ENCODE measurements around the gene PRTFDC1. TPM values are rescaled to one million over a fixed set of nuclear protein-coding genes. Genes with fewer than 3 reads are reported as not detected.

Gene PRTFDC1
- total RNA-seq, 2 experiments from 2014 or later = 0.32 to 0.71 TPM

DNA sequence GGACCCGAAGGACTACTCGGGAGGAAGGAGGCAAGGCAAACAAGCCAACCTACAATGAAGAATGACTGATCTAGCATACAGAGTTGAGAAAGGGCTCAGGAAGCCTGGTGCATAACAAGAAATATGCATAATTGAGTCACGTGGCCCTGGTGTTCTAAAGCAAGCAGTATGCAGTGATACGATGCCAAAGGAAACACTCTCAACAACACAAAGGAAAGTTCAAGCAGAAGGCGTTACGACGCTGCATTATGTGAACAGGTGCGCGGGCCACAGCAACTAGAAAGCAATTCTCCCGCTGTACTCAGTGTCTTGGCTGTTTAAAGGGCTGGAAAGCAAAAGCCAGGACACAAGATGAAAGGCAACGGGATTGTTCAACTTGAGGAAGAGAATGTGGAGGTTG is 100.8 kb downstream of the PRTFDC1 start:
- intact Hi-C loops (cut with DNase I, micrococcal nuclease) = no loop called here
- no peaks in the 10 kb centered on the region for H3K27me3 Mint-ChIP-seq
- ChIA-PET CTCF (interaction anchor here (0.6 kb wide), 1 partner anchor 72 kb away, joined by 5 read pairs; no protein-coding TSS in a partner anchor), POLR2A (no interaction called here)
- H3K27ac Mint-ChIP-seq = no peak overlapping the region
- no peaks in the 10 kb centered on the region for H3K36me3 Mint-ChIP-seq (ENCODE audit: low read depth)
- no peak overlapping the region for H3K4me3 Mint-ChIP-seq
- H3K9me3 Mint-ChIP-seq (ENCODE audit: low read depth) = no peaks in the 10 kb centered on the region
- DNase-seq (no peak), ATAC-seq (no peak)
- H3K4me1 Mint-ChIP-seq = peaks cover 7% of the 10 kb centered on the region

DNA sequence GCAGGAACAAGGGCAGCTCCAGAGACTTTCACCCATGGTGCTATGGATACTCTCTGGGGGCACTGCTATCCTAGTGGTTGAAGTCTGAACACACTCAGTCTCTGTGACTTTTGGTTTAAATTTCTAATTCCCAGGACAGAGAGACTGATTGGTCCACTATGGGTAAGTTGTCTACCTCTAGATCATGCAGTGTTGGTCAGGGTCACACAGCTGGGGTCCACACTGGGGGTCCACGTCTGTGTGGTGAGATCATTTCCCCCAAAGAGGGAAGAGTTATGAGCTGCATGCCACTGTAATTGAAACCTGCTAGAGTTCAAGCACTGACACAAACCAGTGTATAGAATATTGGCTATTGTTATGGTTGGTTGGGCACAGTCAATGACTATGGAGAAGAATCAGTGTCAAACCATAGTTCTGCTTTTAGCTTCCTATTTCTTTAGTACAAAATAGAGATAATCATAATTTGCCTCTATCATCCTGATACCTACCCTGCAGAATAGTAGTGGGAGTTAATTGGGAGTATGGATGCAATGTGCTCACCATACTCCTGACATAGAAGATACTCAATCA is 101.6 kb downstream of the PRTFDC1 start:
- Mint-ChIP-seq H3K4me3 (no peak overlapping the region), H3K27me3 (no peaks in the 10 kb centered on the region), H3K27ac (no peak overlapping the region), H3K9me3 (ENCODE audit: low read depth) (no peaks in the 10 kb centered on the region), H3K36me3 (ENCODE audit: low read depth) (no peaks in the 10 kb centered on the region), H3K4me1 (peaks cover 7% of the 10 kb centered on the region)
- ChIA-PET POLR2A (no interaction called here), CTCF (no interaction called here)
- DNase-seq (no peak), ATAC-seq (no peak)
- intact Hi-C loops (cut with DNase I, micrococcal nuclease) = no loop called here

DNA sequence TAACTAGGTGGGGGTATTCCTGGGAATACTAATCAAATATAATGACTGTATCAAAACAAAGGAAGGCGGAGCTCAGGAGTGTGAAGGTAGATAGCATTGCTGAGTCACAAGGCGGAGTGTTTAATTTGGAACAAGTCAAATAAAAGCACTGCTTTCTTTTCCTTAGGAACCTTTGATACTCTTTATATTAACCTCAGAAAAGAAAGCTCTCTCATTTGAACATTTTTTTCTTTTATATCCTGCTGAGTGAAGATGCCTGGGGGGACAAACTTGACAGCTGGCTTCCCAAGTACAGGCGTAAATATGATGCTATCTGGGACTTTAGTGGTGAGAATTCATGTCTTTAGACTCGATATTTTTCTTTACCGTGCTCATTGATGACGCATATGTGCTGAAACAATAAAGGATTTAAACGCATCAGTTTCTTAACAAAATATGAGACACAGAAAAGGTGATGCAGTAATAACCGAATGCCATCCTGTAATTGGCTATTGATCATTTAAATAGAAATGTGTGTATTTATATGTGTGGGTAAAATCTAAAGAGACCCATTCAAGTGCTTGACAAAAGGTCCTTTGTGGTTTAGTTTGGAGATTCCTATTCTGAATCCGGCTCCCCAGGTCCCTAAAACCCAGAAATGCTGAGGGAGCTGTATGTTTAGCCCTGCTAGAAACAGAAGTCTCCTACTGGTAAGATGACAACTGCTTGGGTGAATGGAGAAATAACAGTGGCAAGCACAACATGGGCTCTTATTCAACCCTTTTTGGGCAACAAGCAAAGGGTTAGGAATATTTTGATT is 102.7 kb downstream of the PRTFDC1 start:
- Mint-ChIP-seq H3K9me3 (ENCODE audit: low read depth) (no peaks in the 10 kb centered on the region), H3K4me1 (peaks cover 7% of the 10 kb centered on the region), H3K27ac (no peak overlapping the region), H3K36me3 (ENCODE audit: low read depth) (no peaks in the 10 kb centered on the region), H3K4me3 (no peak overlapping the region), H3K27me3 (no peaks in the 10 kb centered on the region)
- ATAC-seq (no peak), DNase-seq (no peak)
- intact Hi-C loops (cut with DNase I, micrococcal nuclease) = no loop called here
- CTCF ChIA-PET = interaction anchor here (0.7 to 1.6 kb wide), 2 partner anchors 9 to 61 kb away, joined by 3 to 6 read pairs; no protein-coding TSS in a partner anchor
- POLR2A ChIA-PET = no interaction called here

DNA sequence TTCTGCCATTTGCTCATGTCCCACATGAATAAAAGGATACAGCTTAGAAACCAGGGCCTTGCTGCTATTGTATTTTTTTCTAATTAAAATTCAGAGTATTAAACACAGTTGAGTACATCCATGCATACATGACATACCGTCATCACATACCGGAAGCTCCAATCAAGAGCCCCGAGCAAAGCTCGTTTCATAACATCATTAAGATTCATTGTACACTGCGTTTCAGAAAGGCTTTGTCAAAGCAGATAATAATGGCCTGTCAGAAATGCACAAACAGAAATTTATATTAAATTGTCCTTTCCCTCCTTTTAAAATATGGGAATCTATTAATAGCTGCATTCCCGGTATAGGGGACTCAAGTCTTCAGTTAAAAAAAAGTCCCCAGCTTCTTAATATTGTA is 103.4 kb downstream of the PRTFDC1 start:
- ChIA-PET CTCF (interaction anchor here (0.7 to 1.6 kb wide), 4 partner anchors 9 to 232 kb away, joined by 3 to 6 read pairs (median 4); no protein-coding TSS in a partner anchor), POLR2A (no interaction called here)
- Mint-ChIP-seq H3K36me3 (ENCODE audit: low read depth) (no peaks in the 10 kb centered on the region), H3K4me3 (no peak overlapping the region), H3K27me3 (no peaks in the 10 kb centered on the region), H3K4me1 (peaks cover 7% of the 10 kb centered on the region), H3K27ac (no peak overlapping the region), H3K9me3 (ENCODE audit: low read depth) (no peaks in the 10 kb centered on the region)
- intact Hi-C loops (cut with DNase I, micrococcal nuclease) = no loop called here
- DNase-seq = no peak
- ATAC-seq = no peak

DNA sequence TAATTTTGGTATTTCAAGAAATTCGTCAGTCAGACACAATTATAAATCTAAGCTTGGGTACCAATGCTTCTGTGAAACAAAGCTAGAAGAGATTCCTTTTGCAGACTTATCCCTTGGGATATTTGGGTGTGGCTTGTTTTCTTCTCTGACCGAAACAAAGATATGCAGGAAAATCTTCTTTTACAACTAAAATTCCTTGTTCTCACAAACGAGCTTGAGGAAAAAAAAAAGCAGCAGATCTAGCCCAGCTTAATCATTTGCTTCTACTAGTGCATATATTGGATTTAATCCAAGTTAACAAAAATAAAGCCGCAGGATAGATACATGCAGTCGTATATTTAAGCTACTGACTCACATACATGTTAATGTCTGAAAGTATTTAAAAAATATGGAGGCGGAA is 104.2 kb downstream of the PRTFDC1 start:
- ChIA-PET POLR2A (no interaction called here), CTCF (interaction anchor here (0.6 to 1.6 kb wide), 7 partner anchors 9 to 774 kb away, joined by 3 to 6 read pairs (median 3); no protein-coding TSS in a partner anchor)
- intact Hi-C loops (cut with DNase I, micrococcal nuclease) = no loop called here
- no peaks in the 10 kb centered on the region for H3K27me3 Mint-ChIP-seq
- ATAC-seq (no peak), DNase-seq (no peak)
- no peaks in the 10 kb centered on the region for H3K36me3 Mint-ChIP-seq (ENCODE audit: low read depth)
- no peak overlapping the region for H3K27ac Mint-ChIP-seq
- peaks cover 7% of the 10 kb centered on the region for H3K4me1 Mint-ChIP-seq
- no peaks in the 10 kb centered on the region for H3K9me3 Mint-ChIP-seq (ENCODE audit: low read depth)
- no peak overlapping the region for H3K4me3 Mint-ChIP-seq

DNA sequence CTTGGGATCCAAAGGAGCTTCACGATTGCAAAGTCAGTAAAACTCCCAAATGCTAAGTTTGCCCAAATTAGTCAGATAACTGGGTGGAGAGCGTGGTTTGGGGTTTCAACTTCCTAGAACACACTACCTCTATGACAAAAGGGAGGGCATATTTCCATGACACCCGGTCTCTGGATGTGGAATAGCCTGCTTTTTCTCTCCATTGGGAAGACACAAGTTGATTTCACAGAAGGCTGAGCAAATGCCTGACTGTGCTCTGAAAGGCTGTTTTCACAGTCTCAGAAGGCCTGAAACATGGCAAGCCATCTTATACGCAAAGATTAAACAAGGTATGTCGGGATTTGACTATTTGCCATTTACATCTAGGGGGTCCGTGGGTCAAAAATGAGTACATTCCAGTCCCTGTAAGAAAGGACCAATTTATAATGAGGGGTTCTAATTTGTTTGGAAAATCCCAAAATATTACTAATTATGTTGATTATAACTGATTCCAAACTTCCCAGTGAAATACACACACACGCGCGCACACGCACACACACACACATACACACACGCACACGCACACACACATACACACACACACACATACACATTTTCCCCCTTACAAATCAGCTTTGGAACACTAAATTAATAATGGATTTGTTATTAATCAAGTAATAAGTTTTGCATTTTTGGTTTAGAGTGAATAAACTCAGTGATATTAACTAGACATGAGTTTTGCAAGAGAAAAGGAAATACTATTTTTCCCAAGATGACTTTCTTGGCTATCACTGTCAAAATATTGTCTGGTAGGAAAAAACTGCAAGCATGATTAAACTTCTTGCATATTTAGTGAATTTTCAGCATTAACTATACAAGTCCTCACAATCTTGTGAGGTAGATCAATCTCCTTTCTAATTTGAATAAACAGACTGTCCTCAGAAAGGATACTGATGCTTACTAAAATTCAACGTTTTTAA is 105.0 kb downstream of the PRTFDC1 start:
- Mint-ChIP-seq H3K9me3 (ENCODE audit: low read depth) (no peaks in the 10 kb centered on the region), H3K27ac (no peak overlapping the region), H3K4me3 (no peak overlapping the region), H3K4me1 (peaks cover 7% of the 10 kb centered on the region), H3K27me3 (no peaks in the 10 kb centered on the region), H3K36me3 (ENCODE audit: low read depth) (no peaks in the 10 kb centered on the region)
- CTCF ChIA-PET = interaction anchor here (0.8 to 1.6 kb wide), 5 partner anchors 10 to 1529 kb away, joined by 3 to 6 read pairs (median 3); no protein-coding TSS in a partner anchor
- no peak for ATAC-seq
- no peak for DNase-seq
- intact Hi-C loops (cut with DNase I, micrococcal nuclease) = no loop called here
- POLR2A ChIA-PET = no interaction called here

DNA sequence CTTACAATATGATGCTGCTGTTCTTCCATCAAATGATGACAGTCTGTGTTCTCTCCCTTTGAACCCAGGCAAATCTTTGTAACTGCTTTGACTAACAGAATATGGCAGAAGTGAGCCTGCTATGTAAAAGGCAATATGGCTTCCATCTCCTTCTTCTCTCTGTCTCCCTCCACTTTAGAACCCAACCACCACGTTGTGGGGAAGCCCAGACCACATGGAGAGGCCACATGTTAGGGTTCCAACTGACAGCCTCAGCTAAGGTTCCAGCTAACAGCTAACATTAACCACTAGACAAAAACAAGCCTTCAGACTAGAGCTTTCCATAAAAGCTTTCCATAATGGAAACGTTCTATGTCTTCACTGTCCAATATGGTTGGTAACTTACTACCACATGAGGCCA is 107.7 kb downstream of the PRTFDC1 start:
- ATAC-seq (no peak), DNase-seq (no peak)
- Mint-ChIP-seq H3K36me3 (ENCODE audit: low read depth) (no peaks in the 10 kb centered on the region), H3K27ac (no peak overlapping the region), H3K9me3 (ENCODE audit: low read depth) (no peaks in the 10 kb centered on the region), H3K4me3 (no peak overlapping the region), H3K4me1 (no peaks in the 10 kb centered on the region), H3K27me3 (no peaks in the 10 kb centered on the region)
- CTCF ChIA-PET = no interaction called here
- intact Hi-C loops (cut with DNase I, micrococcal nuclease) = no loop called here
- POLR2A ChIA-PET = no interaction called here

DNA sequence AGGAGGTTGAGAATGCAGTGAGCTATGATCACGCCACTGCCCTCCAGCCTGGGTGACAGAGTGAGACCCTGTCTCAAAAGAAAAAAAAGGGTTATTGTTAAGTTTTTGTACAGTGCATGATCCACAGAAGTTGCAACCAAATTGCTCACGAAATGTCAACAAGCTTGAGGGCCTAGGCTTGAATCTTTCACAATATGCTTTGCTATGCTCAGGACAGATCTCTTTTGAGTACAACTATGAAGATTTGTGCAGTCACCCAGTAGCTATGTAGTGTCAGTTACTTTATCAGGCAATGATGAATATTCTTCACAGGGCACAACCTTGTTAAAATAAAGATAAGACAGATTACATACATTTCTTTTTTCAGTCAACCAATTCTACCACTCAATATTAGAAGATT is 109.2 kb downstream of the PRTFDC1 start:
- H3K9me3 Mint-ChIP-seq (ENCODE audit: low read depth) = no peaks in the 10 kb centered on the region
- H3K27me3 Mint-ChIP-seq = no peaks in the 10 kb centered on the region
- ChIA-PET CTCF (no interaction called here), POLR2A (no interaction called here)
- intact Hi-C loops (cut with DNase I, micrococcal nuclease) = no loop called here
- H3K36me3 Mint-ChIP-seq (ENCODE audit: low read depth) = no peaks in the 10 kb centered on the region
- DNase-seq (no peak), ATAC-seq (no peak)
- H3K4me1 Mint-ChIP-seq = no peaks in the 10 kb centered on the region
- no peak overlapping the region for H3K27ac Mint-ChIP-seq
- no peak overlapping the region for H3K4me3 Mint-ChIP-seq

DNA sequence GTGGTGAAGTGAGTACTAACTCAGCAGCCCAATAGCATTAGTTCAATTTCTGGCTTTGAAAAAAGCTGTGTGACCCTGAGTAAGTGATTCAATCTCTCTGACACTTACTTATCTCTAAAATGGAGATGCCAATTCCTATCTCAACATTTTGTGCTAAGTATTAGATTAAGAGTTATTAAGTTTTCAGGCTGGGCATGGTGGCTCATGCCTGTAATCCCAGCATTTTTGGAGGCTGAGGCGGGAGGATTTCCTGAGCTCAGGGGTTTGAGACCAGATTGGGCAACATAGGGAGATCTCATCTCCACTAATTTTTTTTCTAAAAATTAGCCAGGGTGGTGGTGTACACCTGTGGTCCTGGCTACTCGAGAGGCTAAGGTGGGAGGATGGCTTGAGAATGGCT is 109.5 kb downstream of the PRTFDC1 start:
- POLR2A ChIA-PET = no interaction called here
- intact Hi-C loops (cut with DNase I, micrococcal nuclease) = no loop called here

DNA sequence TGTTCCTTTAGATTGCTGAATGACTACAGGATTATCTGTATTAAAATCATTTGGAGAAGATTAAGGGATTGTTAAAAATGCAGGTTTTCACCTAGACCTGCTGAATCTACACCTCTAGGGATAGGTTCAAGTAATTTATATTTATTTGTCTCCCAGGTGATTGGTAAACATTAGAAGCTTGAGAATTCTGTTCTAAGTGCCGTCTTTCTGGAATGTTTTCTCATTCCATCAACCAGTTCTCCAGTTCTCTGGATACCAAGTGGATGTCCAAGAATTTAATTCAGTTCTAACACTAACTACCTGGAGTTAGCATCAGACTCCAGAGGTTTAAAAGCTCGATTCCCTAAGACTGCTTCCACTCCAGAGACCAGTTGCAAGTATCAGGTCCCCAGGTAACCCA is 110.9 kb downstream of the PRTFDC1 start:
- ATAC-seq (no peak), DNase-seq (no peak)
- POLR2A ChIA-PET = no interaction called here
- CTCF ChIA-PET = interaction anchor here (0.7 kb wide), 1 partner anchor 17 kb away, joined by 4 read pairs; no protein-coding TSS in a partner anchor
- Mint-ChIP-seq H3K36me3 (ENCODE audit: low read depth) (no peaks in the 10 kb centered on the region), H3K27me3 (no peaks in the 10 kb centered on the region), H3K9me3 (ENCODE audit: low read depth) (peaks cover 1% of the 10 kb centered on the region), H3K4me1 (no peaks in the 10 kb centered on the region), H3K27ac (no peak overlapping the region), H3K4me3 (no peak overlapping the region)
- intact Hi-C loops (cut with DNase I, micrococcal nuclease) = no loop called here

More for the DNA sequence above, 109.5 kb downstream of the PRTFDC1 start:
- CTCF ChIA-PET = no interaction called here
- no peak overlapping the region for H3K27ac Mint-ChIP-seq
- H3K4me1 Mint-ChIP-seq = no peaks in the 10 kb centered on the region
- no peak for DNase-seq
- ATAC-seq = no peak
- H3K4me3 Mint-ChIP-seq = no peak overlapping the region
- no peaks in the 10 kb centered on the region for H3K36me3 Mint-ChIP-seq (ENCODE audit: low read depth)
- no peaks in the 10 kb centered on the region for H3K9me3 Mint-ChIP-seq (ENCODE audit: low read depth)
- no peaks in the 10 kb centered on the region for H3K27me3 Mint-ChIP-seq

DNA sequence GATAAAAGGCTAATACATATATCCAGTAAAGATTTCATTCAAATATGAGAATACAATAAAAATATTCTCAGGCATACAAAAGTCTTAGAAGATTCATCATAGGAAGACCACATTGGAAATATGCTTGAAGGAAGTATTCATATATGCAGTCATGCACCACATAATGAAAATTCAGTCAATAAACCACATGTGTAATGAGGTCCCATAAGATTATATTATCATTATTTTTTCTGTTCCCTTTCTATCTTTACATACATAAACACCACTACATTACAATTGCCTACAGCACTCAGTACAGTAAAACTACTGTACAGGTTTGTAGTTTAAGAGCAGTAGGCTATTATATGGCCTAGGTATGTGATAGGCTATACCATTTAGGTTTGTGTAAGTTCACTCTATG is 111.6 kb downstream of the PRTFDC1 start:
- CTCF ChIA-PET = no interaction called here
- intact Hi-C loops (cut with DNase I, micrococcal nuclease) = no loop called here

More for the DNA sequence above, 111.6 kb downstream of the PRTFDC1 start:
- POLR2A ChIA-PET = no interaction called here
- no peaks in the 10 kb centered on the region for H3K4me1 Mint-ChIP-seq
- no peak overlapping the region for H3K27ac Mint-ChIP-seq
- no peaks in the 10 kb centered on the region for H3K27me3 Mint-ChIP-seq
- no peak for ATAC-seq
- no peak overlapping the region for H3K4me3 Mint-ChIP-seq
- no peaks in the 10 kb centered on the region for H3K36me3 Mint-ChIP-seq (ENCODE audit: low read depth)
- DNase-seq = no peak
- H3K9me3 Mint-ChIP-seq (ENCODE audit: low read depth) = peaks cover 1% of the 10 kb centered on the region

Data from activated CD4-positive, alpha-beta T cell treated with anti-CD3 and anti-CD28 coated beads for 36 hours (primary cell).